PFSK-1 (cell line): Measurements from ENCODE around the gene FAM20A.

Experiments used
- FOXP2 ChIP-seq: optimal IDR thresholded peaks from 2 replicates; pipeline ENCODE3; 2011; ENCODE audit warnings: borderline replicate concordance, control low read depth, inconsistent platforms; ENCODE audit not compliant: insufficient read depth; ENCODE audit errors: extremely low read length, extremely low read depth
- POLR2AphosphoS5 ChIP-seq: IDR thresholded peaks from 2 replicates; pipeline ENCODE4 v1.6.1; 2012; ENCODE audit warnings: low read depth, mild to moderate bottlenecking, control low read depth, low read length, moderate library complexity
- SIN3A ChIP-seq: IDR thresholded peaks from 2 replicates; pipeline ENCODE4 v1.6.1; 2012; ENCODE audit warnings: mild to moderate bottlenecking, low read length, moderate library complexity, borderline replicate concordance; ENCODE audit not compliant: insufficient read depth
- TAF1 ChIP-seq: IDR thresholded peaks from 2 replicates; pipeline ENCODE4 v1.6.1; 2012; ENCODE audit warnings: low read length, control low read depth, borderline replicate concordance; ENCODE audit not compliant: insufficient read depth
- TF ChIP-seq, protein P1 (sequence below), 2 experiments: IDR thresholded peaks; 2 replicates each; pipeline versions ENCODE4 v1.6.1 to v1.8.0; 2011 to 2012; ENCODE audit warnings: low read depth in 2 of 2, low read length in 2 of 2, control low read depth in 1 of 2, inconsistent platforms in 1 of 2, mild to moderate bottlenecking in 1 of 2, moderate library complexity in 1 of 2; ENCODE audit not compliant: insufficient read depth in 1 of 2

The FAM20A gene

DNA sequence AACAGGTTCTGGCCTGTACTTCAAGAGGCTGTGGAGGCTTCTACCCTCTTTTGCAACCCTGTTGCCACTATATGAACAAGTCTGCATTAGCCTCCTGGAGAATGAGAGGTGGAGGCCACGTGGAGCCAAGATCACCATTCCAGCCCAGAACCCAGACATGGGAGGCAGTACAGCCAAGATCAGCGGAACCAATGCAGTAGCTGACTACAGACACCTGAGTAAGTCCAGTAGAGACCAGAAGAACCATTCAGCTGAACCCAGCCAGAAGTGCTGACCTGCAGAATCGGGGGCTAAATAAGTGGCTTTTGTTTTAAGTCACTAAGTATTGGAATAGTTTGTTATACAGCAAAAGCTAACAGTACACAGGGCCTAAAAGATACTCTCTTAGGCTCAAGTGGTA is 12.1 kb downstream of the FAM20A start:
- no peak for TF ChIP-seq FOXP2
- no peak for TF ChIP-seq SIN3A
- TF ChIP-seq POLR2AphosphoS5: no peak
- no peak for TF ChIP-seq TAF1
- TF ChIP-seq, protein P1, sequence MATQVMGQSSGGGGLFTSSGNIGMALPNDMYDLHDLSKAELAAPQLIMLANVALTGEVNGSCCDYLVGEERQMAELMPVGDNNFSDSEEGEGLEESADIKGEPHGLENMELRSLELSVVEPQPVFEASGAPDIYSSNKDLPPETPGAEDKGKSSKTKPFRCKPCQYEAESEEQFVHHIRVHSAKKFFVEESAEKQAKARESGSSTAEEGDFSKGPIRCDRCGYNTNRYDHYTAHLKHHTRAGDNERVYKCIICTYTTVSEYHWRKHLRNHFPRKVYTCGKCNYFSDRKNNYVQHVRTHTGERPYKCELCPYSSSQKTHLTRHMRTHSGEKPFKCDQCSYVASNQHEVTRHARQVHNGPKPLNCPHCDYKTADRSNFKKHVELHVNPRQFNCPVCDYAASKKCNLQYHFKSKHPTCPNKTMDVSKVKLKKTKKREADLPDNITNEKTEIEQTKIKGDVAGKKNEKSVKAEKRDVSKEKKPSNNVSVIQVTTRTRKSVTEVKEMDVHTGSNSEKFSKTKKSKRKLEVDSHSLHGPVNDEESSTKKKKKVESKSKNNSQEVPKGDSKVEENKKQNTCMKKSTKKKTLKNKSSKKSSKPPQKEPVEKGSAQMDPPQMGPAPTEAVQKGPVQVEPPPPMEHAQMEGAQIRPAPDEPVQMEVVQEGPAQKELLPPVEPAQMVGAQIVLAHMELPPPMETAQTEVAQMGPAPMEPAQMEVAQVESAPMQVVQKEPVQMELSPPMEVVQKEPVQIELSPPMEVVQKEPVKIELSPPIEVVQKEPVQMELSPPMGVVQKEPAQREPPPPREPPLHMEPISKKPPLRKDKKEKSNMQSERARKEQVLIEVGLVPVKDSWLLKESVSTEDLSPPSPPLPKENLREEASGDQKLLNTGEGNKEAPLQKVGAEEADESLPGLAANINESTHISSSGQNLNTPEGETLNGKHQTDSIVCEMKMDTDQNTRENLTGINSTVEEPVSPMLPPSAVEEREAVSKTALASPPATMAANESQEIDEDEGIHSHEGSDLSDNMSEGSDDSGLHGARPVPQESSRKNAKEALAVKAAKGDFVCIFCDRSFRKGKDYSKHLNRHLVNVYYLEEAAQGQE (IDR thresholded peaks at IDR 0.05; ENCODE audit: insufficient read depth in 1 of 2, low read depth in 2 of 2, low read length in 2 of 2): no peak

DNA sequence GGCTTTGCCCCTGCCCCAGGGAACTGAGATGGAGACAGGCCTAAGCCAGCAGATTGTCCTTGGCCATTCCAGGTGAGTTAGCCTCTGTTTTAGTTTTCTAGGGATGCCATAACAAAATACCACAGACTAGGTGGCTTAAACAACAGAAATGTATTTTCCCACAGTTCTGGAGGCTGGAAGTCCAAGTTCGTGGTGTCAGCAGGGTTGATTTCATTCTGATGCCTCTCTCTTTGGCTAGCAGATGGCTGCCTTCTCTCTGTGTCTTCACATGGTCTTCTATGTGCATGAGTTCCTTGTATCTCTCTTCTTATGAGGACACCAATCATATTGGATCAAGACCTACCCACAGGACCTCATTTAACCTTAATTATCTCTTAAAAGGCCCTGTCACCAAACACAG is 12.8 kb downstream of the FAM20A start:
- no peak for TF ChIP-seq POLR2AphosphoS5
- TF ChIP-seq SIN3A: no peak
- TF ChIP-seq TAF1: no peak
- TF ChIP-seq FOXP2: no peak
- TF ChIP-seq, protein P1 (IDR thresholded peaks at IDR 0.05; ENCODE audit: insufficient read depth in 1 of 2, low read depth in 2 of 2, low read length in 2 of 2): no peak

- no peak for TF ChIP-seq SIN3A
Measured at GRCh38 chr17:68587847-68588246, 13.3 kb downstream of the FAM20A start.

- TF ChIP-seq TAF1: no peak
- no peak for TF ChIP-seq SIN3A
- TF ChIP-seq FOXP2: no peak
- TF ChIP-seq, protein P1 (IDR thresholded peaks at IDR 0.05; ENCODE audit: insufficient read depth in 1 of 2, low read depth in 2 of 2, low read length in 2 of 2): no peak
- TF ChIP-seq POLR2AphosphoS5: no peak
Measured at GRCh38 chr17:68587026-68587425, 14.1 kb downstream of the FAM20A start.

DNA sequence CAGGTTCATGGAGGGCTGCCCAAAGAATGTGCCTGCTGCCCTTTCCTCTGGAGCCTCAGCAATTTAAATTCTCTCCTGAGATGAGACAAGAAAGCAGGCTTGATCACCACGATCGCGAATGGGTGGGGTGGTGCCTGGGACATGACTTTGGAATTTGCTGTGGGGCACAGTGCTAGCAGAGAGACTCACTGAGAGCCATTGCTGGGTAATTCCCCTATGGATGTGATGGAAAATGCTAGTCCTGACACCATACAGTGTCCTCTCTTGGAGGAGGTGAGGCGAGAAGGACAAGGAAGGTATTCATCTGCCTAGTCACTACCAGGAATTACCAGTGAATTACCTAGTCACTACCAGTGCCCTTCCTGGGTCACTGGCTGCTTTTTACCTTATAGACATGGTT is 15.5 kb downstream of the FAM20A start:
- no peak for TF ChIP-seq SIN3A
- TF ChIP-seq FOXP2: no peak
- TF ChIP-seq TAF1: no peak
- TF ChIP-seq, protein P1 (IDR thresholded peaks at IDR 0.05; ENCODE audit: insufficient read depth in 1 of 2, low read depth in 2 of 2, low read length in 2 of 2): no peak
- no peak for TF ChIP-seq POLR2AphosphoS5
